Hematopoietic multipotent progenitor cell treated with erythropoietin and hydrocortisone succinate and interleukin-3 and kit ligand, for 6 days (in vitro differentiated cells): Measurements from ENCODE around the gene ADORA2A.
"Not testable (repeated sequence)": the region's sequence is repeated elsewhere in the genome, so short reads cannot be mapped to it uniquely, and the experiment has no call there.

Experiments
- DNase-seq: peaks from one replicate; pipeline ENCODE4 v3.0.0-alpha.2; 2015

The ADORA2A gene

GRCh38 chr22:24455751-24456426, 28.5 kb downstream of the ADORA2A start:
- peak; percentile 65 for DNase-seq

- no peak for DNase-seq
Measured at GRCh38 chr22:24457894-24458420, 30.6 kb downstream of the ADORA2A start.

- no peak for DNase-seq
Measured at GRCh38 chr22:24459911-24460310, 32.5 kb downstream of the ADORA2A start.

- DNase-seq = peak; percentile 37
Measured at GRCh38 chr22:24460418-24461089, 33.2 kb downstream of the ADORA2A start.

- DNase-seq = no peak
Measured at GRCh38 chr22:24463071-24463760, 35.8 kb downstream of the ADORA2A start.

GRCh38 chr22:24465566-24465965, 38.2 kb downstream of the ADORA2A start:
- no peak for DNase-seq

GRCh38 chr22:24465975-24466374, 38.6 kb downstream of the ADORA2A start:
- no peak for DNase-seq

- peak; percentile 47 for DNase-seq
Measured at GRCh38 chr22:24466716-24467328, 39.4 kb downstream of the ADORA2A start.

- no peak for DNase-seq
Measured at GRCh38 chr22:24467340-24467739, 39.9 kb downstream of the ADORA2A start.

GRCh38 chr22:24471570-24471969, 44.2 kb downstream of the ADORA2A start:
- DNase-seq = no peak

- DNase-seq = peak; percentile 72
Measured at GRCh38 chr22:24473284-24473683, 45.9 kb downstream of the ADORA2A start.

- no peak for DNase-seq
Measured at GRCh38 chr22:24474221-24474620, 46.8 kb downstream of the ADORA2A start.

- no peak for DNase-seq
Measured at GRCh38 chr22:24474649-24475255, 47.4 kb downstream of the ADORA2A start.

- DNase-seq = no peak
Measured at GRCh38 chr22:24481641-24482040, 54.2 kb downstream of the ADORA2A start.

- DNase-seq = peak; percentile 49
Measured at GRCh38 chr22:24482575-24482974, 55.2 kb downstream of the ADORA2A start.

- no peak for DNase-seq
Measured at GRCh38 chr22:24482998-24483397, 55.6 kb downstream of the ADORA2A start.

GRCh38 chr22:24483976-24484545, 56.7 kb downstream of the ADORA2A start:
- no peak for DNase-seq

GRCh38 chr22:24485170-24485569, 57.8 kb downstream of the ADORA2A start:
- DNase-seq = no peak

- no peak for DNase-seq
Measured at GRCh38 chr22:24485608-24486007, 58.2 kb downstream of the ADORA2A start.

- peak; percentile 36 for DNase-seq
Measured at GRCh38 chr22:24486501-24486921, 59.1 kb downstream of the ADORA2A start.

GRCh38 chr22:24489011-24489410, 61.6 kb downstream of the ADORA2A start:
- no peak for DNase-seq

GRCh38 chr22:24489434-24489833, 62.0 kb downstream of the ADORA2A start:
- not testable (repeated sequence) for DNase-seq
